Fibroblast of mammary gland (primary cell): ENCODE results near the gene ADAMTSL2.

Experiments
- DNase-seq: peaks from one replicate; pipeline ENCODE4 v3.0.0-alpha.2; 2010; ENCODE audit warnings: low read depth
- H3K4me3 ChIP-seq: 2 replicates; pipeline ENCODE4 v1.5.1; 2011; ENCODE audit warnings: low read depth, mild to moderate bottlenecking, low read length, moderate library complexity; ENCODE audit not compliant: control insufficient read depth
- CTCF ChIP-seq: conservative IDR thresholded peaks from 2 replicates; pipeline ENCODE4 v1.5.1; 2011; ENCODE audit warnings: low read depth, low read length, inconsistent platforms; ENCODE audit not compliant: control insufficient read depth, insufficient read depth

ADAMTSL2 gene

DNA sequence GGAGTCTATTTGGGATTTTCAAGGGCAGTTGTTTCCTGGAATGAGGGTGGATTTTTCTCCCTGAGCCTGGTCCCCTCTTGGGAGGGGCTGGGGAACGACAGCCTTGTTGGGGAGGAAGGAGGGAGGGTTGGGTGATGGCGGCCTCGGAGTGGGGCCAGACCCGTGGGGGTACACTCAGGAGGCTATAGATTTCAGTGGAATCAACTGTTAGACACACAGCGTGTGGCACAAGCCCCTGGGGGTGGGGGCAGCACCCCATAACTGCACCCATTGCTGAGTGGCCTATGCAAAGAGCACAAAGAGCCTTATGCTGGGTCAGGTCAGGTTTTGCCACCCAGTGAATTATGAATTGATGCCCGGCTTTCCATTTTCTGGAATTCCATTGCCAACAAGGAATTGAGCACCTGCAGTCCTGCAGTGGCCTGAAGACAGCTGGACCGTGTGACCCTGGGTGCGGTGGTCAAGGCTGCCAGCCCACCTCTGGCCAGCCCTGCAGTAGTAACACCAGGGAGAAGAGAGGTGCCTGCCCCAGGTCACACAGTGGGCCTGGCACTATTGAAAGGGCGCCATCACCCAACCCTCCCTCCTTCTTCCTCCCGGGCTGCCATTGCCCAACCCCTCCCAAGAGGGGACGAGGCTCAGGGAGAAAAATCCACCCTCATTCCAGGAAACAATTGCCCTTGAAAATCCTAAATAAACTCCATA lies 18.1 kb upstream of the ADAMTSL2 start:
- DNase-seq, result no peak
- H3K4me3 ChIP-seq, result no peak overlapping the region
- no peak for TF ChIP-seq CTCF

GRCh38 chr9:133516961-133517350 lies 17.5 kb upstream of the ADAMTSL2 start:
- H3K4me3 ChIP-seq, result no peak overlapping the region
- no peak for TF ChIP-seq CTCF
- DNase-seq, result no peak

- H3K4me3 ChIP-seq, result no peak overlapping the region
- TF ChIP-seq CTCF, result no peak
- DNase-seq, result no peak
Measured at GRCh38 chr9:133517711-133518110, 16.8 kb upstream of the ADAMTSL2 start.

DNA sequence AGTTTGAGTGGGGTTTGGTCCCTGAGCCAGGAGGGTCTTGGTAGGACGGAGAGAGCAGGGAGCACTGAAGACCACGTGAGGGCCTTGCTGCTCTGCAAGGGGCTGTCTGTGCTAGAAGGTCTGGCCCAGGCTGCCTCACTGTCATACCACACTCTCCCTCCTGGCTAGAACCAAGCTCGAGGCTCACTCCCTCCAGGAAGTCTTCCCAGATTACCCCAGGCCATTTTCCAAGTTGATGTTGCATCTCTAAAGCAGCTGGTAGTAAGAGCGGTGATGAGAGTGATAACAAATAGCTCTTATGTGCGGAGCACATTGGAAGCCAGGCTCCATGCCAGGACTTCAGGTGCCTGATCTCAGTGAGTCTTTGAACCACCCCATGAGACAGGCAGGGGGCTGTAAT lies 16.3 kb upstream of the ADAMTSL2 start:
- no peak overlapping the region for H3K4me3 ChIP-seq
- no peak for DNase-seq
- TF ChIP-seq CTCF, result no peak

DNA sequence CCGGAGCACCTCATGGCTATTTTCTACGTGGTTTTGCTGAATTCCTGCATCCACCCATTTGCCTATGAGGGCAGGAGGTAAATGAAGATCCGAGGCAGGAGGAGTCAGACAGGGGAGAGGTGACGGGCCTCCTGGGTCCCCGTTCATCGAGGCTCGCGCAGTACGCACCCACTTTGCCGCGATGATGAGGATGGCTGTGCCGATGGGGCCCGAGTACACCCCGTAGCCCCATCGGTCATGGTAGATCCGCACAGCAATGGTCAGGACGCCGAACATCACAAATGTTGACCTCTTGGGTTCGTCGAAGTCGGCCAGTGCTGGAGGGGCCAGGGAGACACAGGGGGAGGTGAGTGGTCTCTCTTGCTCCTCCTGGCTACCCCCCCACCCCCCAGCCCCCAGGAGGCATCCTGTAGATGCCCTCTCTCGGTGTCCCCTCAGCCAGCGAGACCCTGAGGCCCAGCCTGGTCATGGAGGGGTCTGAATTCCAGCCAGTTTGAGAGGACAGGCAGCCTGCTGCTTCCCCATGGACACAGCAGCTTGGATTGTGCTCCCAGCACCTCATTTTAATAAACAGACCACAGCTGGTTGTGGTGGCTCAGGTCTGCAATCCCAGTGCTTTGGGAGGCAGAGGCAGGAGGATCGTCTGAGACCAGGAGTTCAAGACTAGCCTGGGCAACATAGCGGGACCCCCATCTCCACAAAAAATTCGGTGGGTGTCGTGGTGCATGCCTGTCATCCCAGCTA lies 15.6 kb upstream of the ADAMTSL2 start:
- H3K4me3 ChIP-seq, result no peak overlapping the region
- DNase-seq, result no peak
- TF ChIP-seq CTCF, result no peak

DNA sequence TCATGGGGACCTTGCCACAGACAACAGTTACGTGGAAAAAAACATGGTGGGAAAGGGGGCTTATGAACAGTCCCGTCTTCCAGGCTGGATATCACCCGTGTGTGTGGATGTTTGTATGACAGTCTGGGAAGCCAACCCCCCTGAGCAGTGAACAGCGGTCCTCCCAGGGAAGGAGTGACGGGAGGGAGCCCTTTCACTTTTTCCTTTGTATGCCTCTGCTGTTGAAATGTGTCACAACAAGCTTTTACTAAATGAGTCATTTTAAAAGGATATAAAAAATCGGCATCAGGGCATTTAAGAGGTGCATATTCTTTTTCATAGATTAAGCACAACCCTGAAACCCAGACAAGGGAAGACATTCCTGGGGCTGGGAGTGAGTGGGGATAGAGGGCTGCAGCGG lies 14.8 kb upstream of the ADAMTSL2 start:
- no peak overlapping the region for H3K4me3 ChIP-seq
- DNase-seq, result no peak
- no peak for TF ChIP-seq CTCF
